OCI-LY7 (cell line): ENCODE data around the gene FUT8.

Source experiments
- CTCF ChIP-seq: fragments of 200-600 bp; sonication (generic); conservative IDR thresholded peaks from 2 replicates; pipeline ENCODE4 v1.5.1; 2014; ENCODE audit warnings: mild to moderate bottlenecking, antibody characterized with exemption, low read length, moderate library complexity, mixed read lengths
- EZH2phosphoT487 ChIP-seq: fragments of 200-600 bp; sonication (generic); IDR thresholded peaks from 2 replicates; pipeline ENCODE4 v1.6.1; 2018; ENCODE audit warnings: low read depth, borderline replicate concordance, mild to moderate bottlenecking, mixed run types, antibody characterized with exemption, low read length, moderate library complexity, mixed read lengths

GRCh38 chr14:65491274-65491673, 78.7 kb downstream of the FUT8 start:
- TF ChIP-seq CTCF (no peak), EZH2phosphoT487 (no peak)
